Activated CD4-positive, alpha-beta memory T cell treated with anti-CD3 and anti-CD28 coated beads, Interleukin-2, amount 10 ng/mL, durations not matched to agents 7 days and 5 days (primary cell): ENCODE measurements around the gene RAB8B. TPM values are rescaled to one million over a fixed set of nuclear protein-coding genes. Genes with fewer than 3 reads are reported as not detected.

Experiments used
- CTCF ChIA-PET: fragments of 350-600 bp; sonication (Branson Sonifier 250); formaldehyde crosslinking; loops from one replicate; lab custom pipeline; 2021; ENCODE audit warnings: antibody characterized with exemption, inconsistent platforms; lab: Charles Lee
- POLR2A ChIA-PET: fragments of 350-600 bp; sonication (Branson Sonifier 250); formaldehyde crosslinking; loops from one replicate; lab custom pipeline; 2021; ENCODE audit warnings: antibody characterized with exemption; lab: Charles Lee
- DNase-seq: peaks from one replicate; pipeline ENCODE4 v3.0.0-alpha.2; 2020
- H3K27ac Mint-ChIP-seq: one replicate; pipeline ENCODE4 v1.8.0; 2021; ENCODE audit warnings: mild to moderate bottlenecking, mixed read lengths
- H3K27me3 Mint-ChIP-seq: one replicate; pipeline ENCODE4 v1.8.0; 2021; ENCODE audit warnings: mixed read lengths
- H3K36me3 Mint-ChIP-seq: one replicate; pipeline ENCODE4 v1.8.0; 2021; ENCODE audit warnings: low read depth, mixed read lengths
- H3K4me1 Mint-ChIP-seq: one replicate; pipeline ENCODE4 v1.8.0; 2021; ENCODE audit warnings: mixed read lengths
- H3K4me3 Mint-ChIP-seq: one replicate; pipeline ENCODE4 v1.8.0; 2021; ENCODE audit warnings: mild to moderate bottlenecking, mixed read lengths
- H3K9me3 Mint-ChIP-seq: one replicate; pipeline ENCODE4 v1.8.0; 2021; ENCODE audit warnings: mixed read lengths
- total RNA-seq, 2 experiments: library from RNA; stranded (reverse); gene quantifications; one replicate each; pipeline ENCODE4 v1.2.3, GENCODE V29; 2021

Gene RAB8B
- total RNA-seq, 2 experiments from 2014 or later, result 133 to 139 TPM

- H3K4me3 Mint-ChIP-seq, result no peak overlapping the region
- no peak overlapping the region for H3K27ac Mint-ChIP-seq
- ChIA-PET CTCF (interaction anchor here (0.6 to 5.5 kb wide), 3 partner anchors 63 to 245 kb away, joined by 4 to 31 read pairs (median 10); no protein-coding TSS in a partner anchor), POLR2A (no interaction called here)
- DNase-seq, result no peak
- H3K36me3 Mint-ChIP-seq, result peaks cover 2% of the 10 kb centered on the region
- H3K9me3 Mint-ChIP-seq, result no peaks in the 10 kb centered on the region
- H3K27me3 Mint-ChIP-seq, result no peaks in the 10 kb centered on the region
- H3K4me1 Mint-ChIP-seq, result peaks cover 7% of the 10 kb centered on the region
Observed at GRCh38 chr15:63292771-63293170, 103.4 kb downstream of the RAB8B start.

- DNase-seq, result no peak
- CTCF ChIA-PET, result interaction anchor here (0.6 kb wide), 1 partner anchor 1720 kb away, joined by 4 read pairs; no protein-coding TSS in a partner anchor
- Mint-ChIP-seq H3K4me1 (peaks cover 2% of the 10 kb centered on the region), H3K27ac (no peak overlapping the region), H3K27me3 (no peaks in the 10 kb centered on the region), H3K9me3 (no peaks in the 10 kb centered on the region), H3K4me3 (no peak overlapping the region), H3K36me3 (peaks cover 2% of the 10 kb centered on the region)
- POLR2A ChIA-PET, result interaction anchor here (0.9 kb wide), 1 partner anchor 103 kb away, joined by 3 read pairs; no protein-coding TSS in a partner anchor
Observed at GRCh38 chr15:63294359-63294758, 105.0 kb downstream of the RAB8B start.

- Mint-ChIP-seq H3K4me3 (no peak overlapping the region), H3K9me3 (no peaks in the 10 kb centered on the region), H3K4me1 (peaks cover 2% of the 10 kb centered on the region), H3K27ac (no peak overlapping the region), H3K27me3 (no peaks in the 10 kb centered on the region), H3K36me3 (peaks cover 2% of the 10 kb centered on the region)
- ChIA-PET CTCF (no interaction called here), POLR2A (interaction anchor here (0.9 kb wide), 1 partner anchor 104 kb away, joined by 3 read pairs; no protein-coding TSS in a partner anchor)
- no peak for DNase-seq
Observed at GRCh38 chr15:63295341-63295740, 105.9 kb downstream of the RAB8B start.

- Mint-ChIP-seq H3K9me3 (no peaks in the 10 kb centered on the region), H3K4me1 (peaks cover 2% of the 10 kb centered on the region)
Observed at GRCh38 chr15:63296195-63296594, 106.8 kb downstream of the RAB8B start.

GRCh38 chr15:63299943-63300575 is 110.7 kb downstream of the RAB8B start:
- ChIA-PET POLR2A (no interaction called here), CTCF (interaction anchor here (1.1 kb wide), 1 partner anchor 9 kb away, joined by 3 read pairs; no protein-coding TSS in a partner anchor)
- H3K9me3 Mint-ChIP-seq, result no peaks in the 10 kb centered on the region
- H3K36me3 Mint-ChIP-seq, result peaks cover 2% of the 10 kb centered on the region
- no peak overlapping the region for H3K4me3 Mint-ChIP-seq
- H3K4me1 Mint-ChIP-seq, result peaks cover 2% of the 10 kb centered on the region
- H3K27me3 Mint-ChIP-seq, result no peaks in the 10 kb centered on the region
- no peak overlapping the region for H3K27ac Mint-ChIP-seq
- DNase-seq, result no peak

More at GRCh38 chr15:63296195-63296594, 106.8 kb downstream of the RAB8B start:
- Mint-ChIP-seq H3K27ac (no peak overlapping the region), H3K27me3 (no peaks in the 10 kb centered on the region), H3K36me3 (peaks cover 2% of the 10 kb centered on the region), H3K4me3 (no peak overlapping the region)
- ChIA-PET CTCF (no interaction called here), POLR2A (no interaction called here)
- DNase-seq, result no peak

- H3K36me3 Mint-ChIP-seq, result peaks cover 2% of the 10 kb centered on the region
- CTCF ChIA-PET, result no interaction called here
- no peaks in the 10 kb centered on the region for H3K27me3 Mint-ChIP-seq
Observed at GRCh38 chr15:63301088-63301487, 111.7 kb downstream of the RAB8B start.

GRCh38 chr15:63305260-63305659 is 115.9 kb downstream of the RAB8B start:
- Mint-ChIP-seq H3K27ac (no peak overlapping the region), H3K36me3 (no peaks in the 10 kb centered on the region), H3K4me1 (no peaks in the 10 kb centered on the region), H3K4me3 (no peak overlapping the region), H3K9me3 (no peaks in the 10 kb centered on the region), H3K27me3 (no peaks in the 10 kb centered on the region)
- no peak for DNase-seq
- POLR2A ChIA-PET, result interaction anchor here (0.8 to 1.1 kb wide), 2 partner anchors 12 to 91 kb away, joined by 3 to 4 read pairs; no protein-coding TSS in a partner anchor
- CTCF ChIA-PET, result interaction anchor here (0.7 kb wide), 1 partner anchor 258 kb away, joined by 3 read pairs; no protein-coding TSS in a partner anchor

More at GRCh38 chr15:63301088-63301487, 111.7 kb downstream of the RAB8B start:
- Mint-ChIP-seq H3K27ac (no peak overlapping the region), H3K9me3 (no peaks in the 10 kb centered on the region), H3K4me1 (peaks cover 2% of the 10 kb centered on the region), H3K4me3 (no peak overlapping the region)
- POLR2A ChIA-PET, result no interaction called here
- no peak for DNase-seq

- Mint-ChIP-seq H3K4me3 (no peak overlapping the region), H3K27me3 (no peaks in the 10 kb centered on the region), H3K9me3 (no peaks in the 10 kb centered on the region), H3K36me3 (no peaks in the 10 kb centered on the region), H3K27ac (no peak overlapping the region), H3K4me1 (no peaks in the 10 kb centered on the region)
- ChIA-PET POLR2A (interaction anchor here (1.1 kb wide), 1 partner anchor 10 kb away, joined by 3 read pairs; no protein-coding TSS in a partner anchor), CTCF (no interaction called here)
- DNase-seq, result no peak
Observed at GRCh38 chr15:63306492-63307073, 117.2 kb downstream of the RAB8B start.

- no peak overlapping the region for H3K27ac Mint-ChIP-seq
- no peak overlapping the region for H3K4me3 Mint-ChIP-seq
- POLR2A ChIA-PET, result no interaction called here
- H3K27me3 Mint-ChIP-seq, result no peaks in the 10 kb centered on the region
- no peaks in the 10 kb centered on the region for H3K4me1 Mint-ChIP-seq
- no peak for DNase-seq
- no peaks in the 10 kb centered on the region for H3K36me3 Mint-ChIP-seq
- CTCF ChIA-PET, result interaction anchor here (1.0 kb wide), 1 partner anchor 142 kb away, joined by 3 read pairs; no protein-coding TSS in a partner anchor
- no peaks in the 10 kb centered on the region for H3K9me3 Mint-ChIP-seq
Observed at GRCh38 chr15:63308491-63308890, 119.1 kb downstream of the RAB8B start.

- CTCF ChIA-PET, result no interaction called here
- H3K9me3 Mint-ChIP-seq, result no peaks in the 10 kb centered on the region
- POLR2A ChIA-PET, result no interaction called here
- H3K4me3 Mint-ChIP-seq, result no peak overlapping the region
- no peaks in the 10 kb centered on the region for H3K36me3 Mint-ChIP-seq
- no peak for DNase-seq
- H3K27ac Mint-ChIP-seq, result no peak overlapping the region
- no peaks in the 10 kb centered on the region for H3K27me3 Mint-ChIP-seq
- no peaks in the 10 kb centered on the region for H3K4me1 Mint-ChIP-seq
Observed at GRCh38 chr15:63308947-63309346, 119.5 kb downstream of the RAB8B start.

- Mint-ChIP-seq H3K9me3 (no peaks in the 10 kb centered on the region), H3K4me3 (no peak overlapping the region), H3K4me1 (no peaks in the 10 kb centered on the region), H3K36me3 (no peaks in the 10 kb centered on the region), H3K27ac (no peak overlapping the region), H3K27me3 (no peaks in the 10 kb centered on the region)
- ChIA-PET CTCF (no interaction called here), POLR2A (no interaction called here)
- no peak for DNase-seq
Observed at GRCh38 chr15:63310646-63311045, 121.2 kb downstream of the RAB8B start.

- ChIA-PET CTCF (interaction anchor here (0.7 to 1.0 kb wide), 2 partner anchors 90 to 1011 kb away, joined by 3 to 4 read pairs; no protein-coding TSS in a partner anchor), POLR2A (no interaction called here)
Observed at GRCh38 chr15:63312286-63312685, 122.9 kb downstream of the RAB8B start.

GRCh38 chr15:63313825-63314224 is 124.4 kb downstream of the RAB8B start:
- Mint-ChIP-seq H3K27me3 (no peaks in the 10 kb centered on the region), H3K27ac (no peak overlapping the region), H3K4me3 (no peak overlapping the region), H3K4me1 (no peaks in the 10 kb centered on the region), H3K9me3 (no peaks in the 10 kb centered on the region), H3K36me3 (no peaks in the 10 kb centered on the region)
- POLR2A ChIA-PET, result no interaction called here
- DNase-seq, result no peak
- CTCF ChIA-PET, result no interaction called here

More at GRCh38 chr15:63312286-63312685, 122.9 kb downstream of the RAB8B start:
- Mint-ChIP-seq H3K27me3 (no peaks in the 10 kb centered on the region), H3K4me3 (no peak overlapping the region), H3K9me3 (no peaks in the 10 kb centered on the region), H3K27ac (no peak overlapping the region), H3K4me1 (no peaks in the 10 kb centered on the region), H3K36me3 (no peaks in the 10 kb centered on the region)
- DNase-seq, result no peak
